ENCODE results near the gene SLAMF1.

- TF ChIP-seq CTCF (IDR thresholded peaks at IDR 0.05; ENCODE audit: insufficient read depth, low read length), result no peak
- no peak for TF ChIP-seq GABPA (IDR thresholded peaks at IDR 0.05; ENCODE audit: low read depth)
These were observed at the start of gene SLAMF1 for GRCh38 chr1:160646711-160647328.
